Endothelial cell of umbilical vein (primary cell): ENCODE data around the gene L3MBTL3. TPM values are rescaled to one million over a fixed set of nuclear protein-coding genes. Genes with fewer than 3 reads are reported as not detected.

Experiments
- BruUV-seq: library from RNA; stranded (reverse); fragments of 400-500 nt; replicated peaks from 2 replicates; lab custom pipeline; 2021; lab: Mats Ljungman, UMichigan
- CTCF ChIA-PET: fragments of 300-600, 350-600 bp; sonication (Branson Sonifier 250); formaldehyde crosslinking; loops from one replicate; lab custom pipeline; 2021; ENCODE audit warnings: antibody characterized with exemption, inconsistent platforms; lab: Charles Lee
- POLR2A ChIA-PET: fragments of 300-600, 350-600 bp; sonication (Branson Sonifier 250); formaldehyde crosslinking; loops from one replicate; lab custom pipeline; 2021; ENCODE audit warnings: antibody characterized with exemption, inconsistent platforms; lab: Charles Lee
- DNase-seq: peaks from one replicate; pipeline ENCODE4 v3.0.0-alpha.2; 2011; ENCODE audit warnings: low read depth, low spot score
- FAIRE-seq: peaks from 2 replicates; lab custom pipeline; 2011; peaks lifted over from hg19 to GRCh38; lab: Jason Lieb, UNC
- H2AFZ ChIP-seq: 2 replicates; pipeline ENCODE4 v1.6.0; 2012; ENCODE audit warnings: low read depth, low read length, control low read depth, inconsistent platforms
- H3K27ac ChIP-seq: 2 replicates; pipeline ENCODE4 v1.5.1; 2011; ENCODE audit warnings: low read depth, mild to moderate bottlenecking, control low read depth, low read length, moderate library complexity; ENCODE audit not compliant: insufficient read depth
- H3K27me3 ChIP-seq, 2 experiments: 2 replicates each; pipeline versions ENCODE4 v1.6.0 to v1.6.1; 2011; ENCODE audit warnings: low read length in 2 of 2, mixed read lengths in 1 of 2; ENCODE audit not compliant: control insufficient read depth in 2 of 2, insufficient read depth in 2 of 2
- H3K36me3 ChIP-seq, 2 experiments: 2 replicates in 1 of 2; 3 replicates in 1 of 2; pipeline ENCODE4 v1.5.1; 2011; ENCODE audit warnings: low read length in 2 of 2, mild to moderate bottlenecking in 1 of 2, moderate library complexity in 1 of 2; ENCODE audit not compliant: control insufficient read depth in 2 of 2, insufficient read depth in 2 of 2; ENCODE audit errors: extremely low read depth in 1 of 2
- H3K4me1 ChIP-seq: 3 replicates; pipeline ENCODE4 v1.5.1; 2011; ENCODE audit warnings: mild to moderate bottlenecking, low read length; ENCODE audit not compliant: control insufficient read depth, insufficient read depth; ENCODE audit errors: extremely low read depth
- H3K4me2 ChIP-seq: 2 replicates; pipeline ENCODE4 v1.6.1; 2011; ENCODE audit warnings: low read length, control low read depth, mixed read lengths; ENCODE audit not compliant: insufficient read depth
- H3K4me3 ChIP-seq, 3 experiments: fragments of 200-600 bp in 1 of 3; sonication (generic), shearing (Covaris generic) in 1 of 3; replicated peaks in 1 of 3; 2 replicates each; pipeline ENCODE4 v1.5.1; 2011 to 2016; ENCODE audit warnings: control low read depth in 3 of 3, low read length in 3 of 3, mild to moderate bottlenecking in 2 of 3, inconsistent platforms in 1 of 3, low read depth in 1 of 3, moderate library complexity in 1 of 3; ENCODE audit not compliant: insufficient read depth in 1 of 3
- H3K79me2 ChIP-seq: 2 replicates; pipeline ENCODE4 v1.6.0; 2012; ENCODE audit warnings: low read length, inconsistent platforms; ENCODE audit not compliant: control insufficient read depth, insufficient read depth
- H3K9ac ChIP-seq: replicated peaks from 2 replicates; pipeline ENCODE3; 2011; ENCODE audit warnings: low read length, control low read depth; ENCODE audit not compliant: insufficient read depth; ENCODE audit errors: extremely low read depth
- H3K9me1 ChIP-seq: replicated peaks from 3 replicates; pipeline ENCODE4 v1.6.0; 2011; ENCODE audit warnings: mild to moderate bottlenecking, low read length; ENCODE audit not compliant: control insufficient read depth, insufficient read depth; ENCODE audit errors: extremely low read depth
- H3K9me3 ChIP-seq: replicated peaks from 2 replicates; pipeline ENCODE4 v1.5.1; 2012; ENCODE audit warnings: low read length, inconsistent platforms; ENCODE audit not compliant: control insufficient read depth, insufficient read depth
- H4K20me1 ChIP-seq: replicated peaks from 2 replicates; pipeline ENCODE3; 2011; ENCODE audit warnings: mild to moderate bottlenecking, low read length; ENCODE audit not compliant: control insufficient read depth, insufficient read depth; ENCODE audit errors: extremely low read depth
- CTCF ChIP-seq, 2 donors: IDR thresholded peaks; 1 replicate in 1 of 2; 2 replicates in 1 of 2; pipeline ENCODE4 v1.5.1; 2011; ENCODE audit warnings: low read length in 2 of 2, mild to moderate bottlenecking in 2 of 2, moderate library complexity in 2 of 2, control low read depth in 1 of 2, inconsistent platforms in 1 of 2, low read depth in 1 of 2; ENCODE audit not compliant: insufficient read depth in 1 of 2; ENCODE audit errors: extremely low read depth in 1 of 2
- EZH2 ChIP-seq: IDR thresholded peaks from 2 replicates; pipeline ENCODE4 v1.6.1; 2012; ENCODE audit warnings: borderline replicate concordance, low read depth, mild to moderate bottlenecking, moderate library complexity, low read length, inconsistent platforms; ENCODE audit not compliant: severe bottlenecking
- FOS ChIP-seq: IDR thresholded peaks from 2 replicates; pipeline ENCODE4 v1.6.1; 2011; ENCODE audit warnings: mild to moderate bottlenecking, low read length, moderate library complexity, borderline replicate concordance; ENCODE audit not compliant: insufficient read depth
- GATA2 ChIP-seq: IDR thresholded peaks from 2 replicates; pipeline ENCODE4 v1.7.0; 2011; ENCODE audit warnings: low read depth, mild to moderate bottlenecking, moderate library complexity, mixed read lengths, low read length; ENCODE audit not compliant: insufficient read length, insufficient read depth
- JUN ChIP-seq: IDR thresholded peaks from 2 replicates; pipeline ENCODE4 v1.6.1; 2011; ENCODE audit warnings: borderline replicate concordance, low read depth; ENCODE audit not compliant: insufficient read length, insufficient read depth
- MYC ChIP-seq: IDR thresholded peaks from one replicate; pipeline ENCODE4 v1.6.1; 2011; ENCODE audit warnings: mild to moderate bottlenecking, low read depth, low read length
- POLR2A ChIP-seq: IDR thresholded peaks from 2 replicates; pipeline ENCODE4 v1.6.1; 2012; ENCODE audit warnings: low read depth, mild to moderate bottlenecking, control low read depth, low read length
- POLR2AphosphoS5 ChIP-seq: IDR thresholded peaks from 2 replicates; pipeline ENCODE4 v1.6.1; 2012; ENCODE audit warnings: low read depth, mild to moderate bottlenecking, control low read depth, low read length, moderate library complexity; ENCODE audit not compliant: insufficient read depth
- dilution Hi-C: fragments of 300-500 bp; cut with MboI; formaldehyde crosslinking; loops from one replicate; pipeline ENCODE4 v1.15.0; 2019; ENCODE audit warnings: low sequenced_read_pairs; ENCODE audit not compliant: extremely low pct_ligation_motif_present
- intact Hi-C: fragments of 100-400 bp; cut with micrococcal nuclease; formaldehyde crosslinking; loops from one replicate; pipeline ENCODE4 v1.10.0; 2022
- polyA plus RNA-seq, 4 experiments: library from polyadenylated mRNA; depleted of rRNA in 3 of 4; stranded (reverse) in 3 of 4; unstranded in 1 of 4; fragments of >200 nt; gene quantifications; 2 replicates each; pipeline versions ENCODE4 v1.2.1 to v1.2.3, GENCODE V29; 2011 to 2012; ENCODE audit warnings: missing spikeins in 1 of 4
- total RNA-seq: library from RNA; stranded (reverse); gene quantifications from 2 replicates; pipeline ENCODE4 v1.2.3, GENCODE V29; 2021
- TF ChIP-seq, protein P1 (sequence below): IDR thresholded peaks from 2 replicates; pipeline ENCODE4 v1.6.1; 2011; ENCODE audit not compliant: insufficient read depth, insufficient read length

Gene L3MBTL3
- total and polyA plus RNA-seq, 2 donors (not counting 3 experiments of a cell fraction or from before 2014, with no cell fraction given), result 26.5 to 86.1 TPM

DNA sequence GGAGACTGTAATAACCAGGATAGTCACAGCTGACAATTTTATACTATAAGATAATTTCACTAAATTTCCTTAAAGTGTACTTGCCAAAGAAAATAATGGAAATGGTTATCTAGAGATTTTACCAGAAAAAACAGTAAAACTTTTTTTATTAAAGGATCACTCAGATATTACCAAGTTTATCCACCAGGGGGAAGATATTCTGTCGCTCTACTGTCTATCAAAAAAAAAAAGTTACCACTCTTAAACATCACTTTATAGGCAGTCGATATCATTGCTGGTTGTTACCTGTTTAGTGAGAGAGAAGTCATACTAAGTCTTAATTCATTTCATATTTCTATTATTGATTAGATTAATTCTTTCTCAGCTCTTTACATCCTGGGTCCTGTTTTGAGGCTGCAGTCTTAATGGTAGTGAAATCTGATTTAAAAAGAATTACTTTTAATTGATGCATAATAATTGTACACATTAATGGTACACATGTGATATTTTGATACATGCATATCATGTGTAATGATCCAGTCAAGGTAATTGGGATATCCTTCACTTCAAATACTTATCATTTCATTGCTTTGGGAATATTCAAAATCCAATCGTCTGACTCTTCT lies 18.9 kb downstream of the L3MBTL3 start:
- no peak overlapping the region for H3K27ac ChIP-seq
- H3K27me3 ChIP-seq, result no peaks in the 10 kb centered on the region
- H3K9ac ChIP-seq, result no peak overlapping the region
- intact Hi-C loops (no loop called here), dilution Hi-C loops (no loop called here)
- H3K36me3 ChIP-seq, result no peaks in the 10 kb centered on the region
- peak; percentile 16 to 28 for TF ChIP-seq CTCF (IDR thresholded peaks at IDR 0.05; ENCODE audit: extremely low read depth in 1 of 2, insufficient read depth in 1 of 2, low read depth in 1 of 2, low read length in 2 of 2)
- TF ChIP-seq POLR2A, result no peak
- H3K4me3 ChIP-seq, result no peak overlapping the region
- H3K4me1 ChIP-seq, result peaks cover 15% of the 10 kb centered on the region
- CTCF ChIA-PET, result interaction anchor here (0.9 to 2.2 kb wide), 2 partner anchors 245 to 661 kb away, joined by 3 to 9 read pairs; no protein-coding TSS in a partner anchor
- H3K79me2 ChIP-seq, result peaks cover 94% of the 10 kb centered on the region
- no peaks in the 10 kb centered on the region for H3K9me1 ChIP-seq
- DNase-seq (peak; percentile 24), FAIRE-seq (no peak)
- H3K9me3 ChIP-seq, result no peaks in the 10 kb centered on the region
- peaks cover 32% of the 10 kb centered on the region for H4K20me1 ChIP-seq
- no peak overlapping the region for H2AFZ ChIP-seq
- POLR2A ChIA-PET, result no interaction called here
- no TSS peak for BruUV-seq
- H3K4me2 ChIP-seq, result no peak overlapping the region

GRCh38 chr6:130041594-130041993 lies 23.2 kb downstream of the L3MBTL3 start:
- intact Hi-C loops (no loop called here), dilution Hi-C loops (no loop called here)
- no peak for DNase-seq
- H3K4me2 ChIP-seq, result no peak overlapping the region
- no peak overlapping the region for H3K9ac ChIP-seq
- H3K27me3 ChIP-seq, result no peaks in the 10 kb centered on the region
- H3K4me3 ChIP-seq, result no peak overlapping the region
- TF ChIP-seq POLR2A (no peak), FOS (no peak), POLR2AphosphoS5 (no peak), CTCF (IDR thresholded peaks at IDR 0.05; ENCODE audit: extremely low read depth in 1 of 2, insufficient read depth in 1 of 2, low read depth in 1 of 2, low read length in 2 of 2) (no peak), GATA2 (no peak), MYC (no peak), EZH2 (no peak), JUN (no peak)
- TF ChIP-seq, protein P1, sequence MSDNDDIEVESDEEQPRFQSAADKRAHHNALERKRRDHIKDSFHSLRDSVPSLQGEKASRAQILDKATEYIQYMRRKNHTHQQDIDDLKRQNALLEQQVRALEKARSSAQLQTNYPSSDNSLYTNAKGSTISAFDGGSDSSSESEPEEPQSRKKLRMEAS, result no peak
- peaks cover 85% of the 10 kb centered on the region for H3K79me2 ChIP-seq
- peaks cover 3% of the 10 kb centered on the region for H3K4me1 ChIP-seq
- H4K20me1 ChIP-seq, result peaks cover 24% of the 10 kb centered on the region
- H3K36me3 ChIP-seq, result peaks cover 0 to 9% of the 10 kb centered on the region in 2 experiments
- no peak for FAIRE-seq
- H3K27ac ChIP-seq, result no peak overlapping the region
- no TSS peak for BruUV-seq
- ChIA-PET CTCF (interaction anchor here (0.6 kb wide), 1 partner anchor 20 kb away, joined by 3 read pairs; no protein-coding TSS in a partner anchor), POLR2A (no interaction called here)
- peaks cover 2% of the 10 kb centered on the region for H3K9me1 ChIP-seq
- H3K9me3 ChIP-seq, result no peaks in the 10 kb centered on the region
- H2AFZ ChIP-seq, result no peak overlapping the region
